Esophagus muscularis mucosa (tissue), 4 donors: Measurements from ENCODE around the gene ADAM10. TPM values are rescaled to one million over a fixed set of nuclear protein-coding genes. Genes with fewer than 3 reads are reported as not detected.

Experiments used
- DNase-seq: peaks from one replicate; pipeline ENCODE4 v3.0.0-alpha.2; 2017; ENCODE audit errors: extremely low spot score
- H3K27ac ChIP-seq, 4 donors: fragments of 200-600 bp; sonication (generic); replicated peaks in 1 of 4; 1 replicate in 3 of 4; 2 replicates in 1 of 4; pipeline ENCODE4 v1.5.1; 2016 to 2019; ENCODE audit warnings: mild to moderate bottlenecking in 1 of 4
- H3K27me3 ChIP-seq, 4 donors: fragments of 200-600 bp; sonication (generic); one replicate each; pipeline versions ENCODE4 v1.5.1 to v1.6.0; 2016 to 2019
- H3K36me3 ChIP-seq, 4 donors: fragments of 200-600 bp; sonication (generic); one replicate each; pipeline ENCODE4 v1.5.1; 2016 to 2019
- H3K4me1 ChIP-seq, 4 donors: fragments of 200-600 bp; sonication (generic); one replicate each; pipeline ENCODE4 v1.5.1; 2016 to 2019
- H3K4me3 ChIP-seq, 4 donors: fragments of 200-600 bp; sonication (generic); 1 replicate in 2 of 4; 2 replicates in 2 of 4; pipeline ENCODE4 v1.5.1; 2016 to 2019; ENCODE audit warnings: mild to moderate bottlenecking in 4 of 4, moderate library complexity in 1 of 4
- H3K9me3 ChIP-seq, 4 donors: fragments of 200-600 bp; sonication (generic); 1 replicate in 3 of 4; 2 replicates in 1 of 4; pipeline ENCODE4 v1.5.1; 2016 to 2019
- CTCF ChIP-seq, 3 experiments: fragments of 200-600 bp in 2 of 3; fragments of 450-650 bp in 1 of 3; sonication (generic) in 2 of 3; IDR thresholded peaks; one replicate each; pipeline ENCODE4 v1.5.1; 2017 to 2019; ENCODE audit warnings: antibody characterized with exemption in 3 of 3, mild to moderate bottlenecking in 2 of 3, moderate library complexity in 1 of 3
- EP300 ChIP-seq: sonication (generic); formaldehyde crosslinking; IDR thresholded peaks from one replicate; pipeline ENCODE4 v1.6.1; 2017; ENCODE audit warnings: antibody characterized with exemption
- POLR2A ChIP-seq: fragments of 450-650 bp; IDR thresholded peaks from one replicate; pipeline ENCODE4 v1.6.1; 2017; ENCODE audit warnings: antibody characterized with exemption, moderate library complexity, mild to moderate bottlenecking, low read depth
- POLR2AphosphoS5 ChIP-seq, 2 donors: sonication (generic); formaldehyde crosslinking; IDR thresholded peaks; one replicate each; pipeline ENCODE4 v1.6.1; 2017; ENCODE audit warnings: antibody characterized with exemption in 2 of 2
- WGBS: methylation state at CpG from one replicate; pipeline ENCODE4 v1.1.5; 2018; 5-methylcytosine and 5-hydroxymethylcytosine counted together
- intact Hi-C: fragments of 100-400 bp; cut with DNase I; formaldehyde crosslinking; loops from one replicate; pipeline ENCODE4 v1.15.1; 2023
- total RNA-seq, 4 donors: library from RNA; depleted of rRNA; stranded (reverse); fragments of >200 nt; gene quantifications; one replicate each; pipeline versions ENCODE4 v1.1.0 to v1.2.1, GENCODE V29; 2016

ADAM10 gene
- total RNA-seq, 4 donors from 2014 or later: 43.8 to 58.8 (median 48.5) TPM

DNA sequence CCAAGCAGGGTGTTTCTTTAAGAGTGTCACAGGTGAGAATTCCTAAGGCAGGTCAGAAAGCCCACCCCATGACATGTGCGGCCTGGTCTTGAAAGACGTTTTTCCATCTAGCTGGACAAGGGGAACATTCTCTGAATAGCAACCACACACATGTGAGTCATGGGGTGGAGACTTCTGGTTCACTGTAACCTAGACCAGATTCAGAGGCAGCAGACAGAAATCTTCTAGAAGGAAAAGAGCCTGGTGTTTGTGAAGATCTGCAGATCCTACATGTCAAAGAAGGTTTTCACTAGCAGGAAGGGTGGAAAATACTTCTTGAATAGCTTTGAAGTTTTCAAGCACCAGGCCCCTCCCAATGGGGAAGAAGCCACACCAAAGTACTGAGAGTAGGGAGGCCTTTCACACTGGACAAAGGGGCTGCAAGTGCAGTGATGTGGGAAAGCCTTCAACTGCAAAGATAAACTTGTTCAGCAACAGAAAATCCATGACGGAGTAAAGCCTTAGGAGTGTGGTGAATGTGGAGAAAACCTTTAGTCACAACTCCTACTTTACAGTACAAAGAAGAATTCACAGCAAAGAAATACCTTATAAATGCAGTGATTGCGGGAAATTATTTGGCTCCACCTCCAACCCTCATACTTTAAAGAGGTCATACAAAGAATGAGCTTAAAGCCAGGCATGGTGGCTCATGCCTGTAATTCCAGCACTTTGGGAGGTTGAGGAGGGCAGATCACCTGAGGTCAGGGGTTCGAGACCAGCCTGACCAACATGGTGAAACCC is 17.6 kb downstream of the ADAM10 start:
- Histone ChIP-seq H3K27ac (no peak overlapping the region), H3K9me3 (no peaks in the 10 kb centered on the region), H3K36me3 (no peaks in the 10 kb centered on the region), H3K4me1 (peaks cover 12 to 32% (median 23%) of the 10 kb centered on the region in 4 donors), H3K27me3 (no peaks in the 10 kb centered on the region), H3K4me3 (no peak overlapping the region)
- WGBS: 73% methylated on average over 5 of the region's 5 CpGs
- TF ChIP-seq CTCF (IDR thresholded peaks at IDR 0.05) (no peak), EP300 (no peak), POLR2A (no peak), POLR2AphosphoS5 (IDR thresholded peaks at IDR 0.05) (no peak)
- DNase-seq: no peak
- intact Hi-C loops: no loop called here

GRCh38 chr15:58726867-58727266 is 22.6 kb downstream of the ADAM10 start:
- Histone ChIP-seq H3K4me3 (no peak overlapping the region), H3K27ac (no peak overlapping the region), H3K36me3 (no peaks in the 10 kb centered on the region), H3K9me3 (no peaks in the 10 kb centered on the region), H3K27me3 (no peaks in the 10 kb centered on the region), H3K4me1 (peaks cover 35 to 44% (median 39%) of the 10 kb centered on the region in 4 donors)
- intact Hi-C loops: no loop called here
- DNase-seq: no peak
- WGBS: 89% methylated on average over 12 of the region's 12 CpGs
- TF ChIP-seq POLR2A (no peak), POLR2AphosphoS5 (IDR thresholded peaks at IDR 0.05) (no peak), EP300 (no peak), CTCF (IDR thresholded peaks at IDR 0.05) (no peak)

DNA sequence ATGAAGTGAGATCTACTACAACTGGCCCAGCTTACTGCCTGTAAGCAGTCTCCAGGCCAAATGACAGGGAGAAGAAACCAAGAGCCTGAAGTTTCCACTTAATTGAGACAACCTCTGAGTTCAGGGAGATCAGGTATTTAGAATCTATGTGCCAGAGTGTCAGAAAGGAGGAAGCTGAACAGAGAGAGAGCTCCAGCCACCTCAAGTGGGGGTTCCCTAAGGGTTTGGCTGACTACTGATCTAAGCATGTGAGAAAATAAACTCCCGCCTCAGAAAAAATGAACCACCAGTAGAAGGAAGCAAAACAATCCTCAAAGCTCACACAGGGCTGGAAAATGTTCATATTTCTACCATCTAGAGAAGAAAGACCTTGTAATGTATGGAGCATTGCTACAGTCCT is 25.0 kb downstream of the ADAM10 start:
- peaks cover 21 to 48% (median 41%) of the 10 kb centered on the region in 4 donors for H3K4me1 ChIP-seq
- H3K36me3 ChIP-seq: no peaks in the 10 kb centered on the region
- intact Hi-C loops: no loop called here
- no peaks in the 10 kb centered on the region for H3K27me3 ChIP-seq
- TF ChIP-seq POLR2AphosphoS5 (IDR thresholded peaks at IDR 0.05) (no peak), CTCF (IDR thresholded peaks at IDR 0.05) (no peak), EP300 (no peak), POLR2A (no peak)
- H3K27ac ChIP-seq: peak overlapping the region in 2 of 4 donors; percentile 6 to 15
- 44% methylated on average over 1 of the region's 1 CpG for WGBS
- no peak for DNase-seq
- H3K4me3 ChIP-seq: no peak overlapping the region
- no peaks in the 10 kb centered on the region for H3K9me3 ChIP-seq

- no peak for TF ChIP-seq CTCF (IDR thresholded peaks at IDR 0.05)
- no peak for TF ChIP-seq POLR2AphosphoS5 (IDR thresholded peaks at IDR 0.05)
- no peak for TF ChIP-seq POLR2A
- TF ChIP-seq EP300: no peak
- intact Hi-C loops: no loop called here
- WGBS: 89% methylated on average over 2 of the region's 2 CpGs
Observed at GRCh38 chr15:58717357-58717756, 32.1 kb downstream of the ADAM10 start.

DNA sequence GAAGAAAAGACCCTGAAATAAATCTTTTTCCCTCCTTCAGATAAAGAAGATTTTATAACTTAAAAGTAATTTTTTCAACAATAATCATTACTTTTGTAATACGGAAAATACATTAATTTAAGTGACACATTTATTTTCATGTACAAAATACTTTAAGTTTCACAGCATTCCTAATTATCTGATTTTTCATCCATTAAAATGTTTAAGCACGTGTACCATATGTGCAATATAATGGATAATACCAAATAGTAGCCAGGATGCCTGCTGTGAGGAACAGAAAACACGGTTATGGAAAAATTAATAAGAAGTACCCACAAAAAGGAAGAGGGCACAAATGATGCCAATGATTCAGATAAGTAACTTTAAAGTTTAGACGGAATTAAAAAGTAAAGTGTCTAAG is 33.5 kb downstream of the ADAM10 start:
- H3K4me3 ChIP-seq: no peak overlapping the region
- peaks cover 0 to 10% (median 5%) of the 10 kb centered on the region in 4 donors for H3K4me1 ChIP-seq
- DNase-seq: no peak
- TF ChIP-seq CTCF (IDR thresholded peaks at IDR 0.05) (no peak), EP300 (no peak), POLR2AphosphoS5 (IDR thresholded peaks at IDR 0.05) (no peak), POLR2A (no peak)
- H3K9me3 ChIP-seq: no peaks in the 10 kb centered on the region
- no peaks in the 10 kb centered on the region for H3K27me3 ChIP-seq
- no peak overlapping the region for H3K27ac ChIP-seq
- intact Hi-C loops: no loop called here
- WGBS: 88% methylated on average over 4 of the region's 4 CpGs
- H3K36me3 ChIP-seq: peaks cover 0 to 21% (median 4%) of the 10 kb centered on the region in 4 donors

More at GRCh38 chr15:58717357-58717756, 32.1 kb downstream of the ADAM10 start:
- H3K36me3 ChIP-seq: peaks cover 0 to 21% (median 4%) of the 10 kb centered on the region in 4 donors
- no peak for DNase-seq
- H3K9me3 ChIP-seq: no peaks in the 10 kb centered on the region
- H3K4me3 ChIP-seq: no peak overlapping the region
- no peaks in the 10 kb centered on the region for H3K27me3 ChIP-seq
- H3K4me1 ChIP-seq: peaks cover 0 to 20% (median 11%) of the 10 kb centered on the region in 4 donors
- no peak overlapping the region for H3K27ac ChIP-seq
